A673 (cell line): ENCODE measurements around the gene DMAC2. TPM values are rescaled to one million over a fixed set of nuclear protein-coding genes. Genes with fewer than 3 reads are reported as not detected.
"Not testable (repeated sequence)": the region's sequence is repeated elsewhere in the genome, so short reads cannot be mapped to it uniquely, and the experiment has no call there.

ENCODE experiments used
- BruUV-seq: library from RNA; stranded (reverse); fragments of 400-500 nt; replicated peaks from 2 replicates; lab custom pipeline; 2021; lab: Mats Ljungman, UMichigan
- CTCF ChIA-PET: fragments of 300-600 bp; sonication (Branson Sonifier 250); formaldehyde crosslinking; loops from one replicate; lab custom pipeline; 2022; ENCODE audit warnings: antibody characterized with exemption; lab: Charles Lee
- POLR2A ChIA-PET: fragments of 300-600 bp; sonication (Branson Sonifier 250); formaldehyde crosslinking; loops from one replicate; lab custom pipeline; 2022; ENCODE audit warnings: antibody characterized with exemption; ENCODE audit not compliant: low non-redundant PET; lab: Charles Lee
- DNase-seq: peaks from one replicate; pipeline ENCODE4 v3.0.0-alpha.2; 2015; ENCODE audit warnings: low spot score
- H3K27ac ChIP-seq: fragments of 200-600 bp; sonication (generic); 2 replicates; pipeline ENCODE4 v1.5.1; 2016; ENCODE audit warnings: mixed run types, low read depth, mild to moderate bottlenecking, mixed read lengths, antibody characterized with exemption, low read length; ENCODE audit not compliant: poor library complexity, severe bottlenecking
- H3K27me3 ChIP-seq: fragments of 200-600 bp; sonication (generic); replicated peaks from 2 replicates; pipeline ENCODE4 v1.6.1; 2017; ENCODE audit warnings: mixed run types, low read depth, mild to moderate bottlenecking, mixed read lengths, antibody characterized with exemption, low read length; ENCODE audit not compliant: insufficient read depth, poor library complexity
- H3K36me3 ChIP-seq: fragments of 200-600 bp; sonication (generic); 2 replicates; pipeline ENCODE4 v1.6.1; 2016; ENCODE audit warnings: mixed run types, mild to moderate bottlenecking, mixed read lengths, antibody characterized with exemption, low read length; ENCODE audit not compliant: insufficient read depth, poor library complexity, severe bottlenecking
- H3K4me1 ChIP-seq: fragments of 200-600 bp; sonication (generic); 2 replicates; pipeline ENCODE4 v1.6.1; 2017; ENCODE audit warnings: mixed run types, mild to moderate bottlenecking, mixed read lengths, antibody characterized with exemption, low read length; ENCODE audit not compliant: insufficient read depth, poor library complexity, severe bottlenecking
- H3K4me3 ChIP-seq: fragments of 200-600 bp; sonication (generic); 2 replicates; pipeline ENCODE4 v1.5.1; 2016; ENCODE audit warnings: low read depth, mixed run types, mild to moderate bottlenecking, mixed read lengths, low read length; ENCODE audit not compliant: poor library complexity, severe bottlenecking
- H3K9me3 ChIP-seq: fragments of 200-600 bp; sonication (generic); 2 replicates; pipeline ENCODE4 v1.6.1; 2016; ENCODE audit warnings: mixed run types, low read depth, mild to moderate bottlenecking, mixed read lengths, antibody characterized with exemption, low read length; ENCODE audit not compliant: poor library complexity, severe bottlenecking
- CTCF ChIP-seq: fragments of 300-800, 200-600 bp; sonication (generic); conservative IDR thresholded peaks from 2 replicates; pipeline ENCODE4 v1.5.1; 2017; ENCODE audit warnings: low read depth, mild to moderate bottlenecking, antibody characterized with exemption, low read length, moderate library complexity, mixed read lengths
- EZH2 ChIP-seq: fragments of 200-600 bp; sonication (generic); IDR thresholded peaks from 2 replicates; pipeline ENCODE4 v1.6.1; 2017; ENCODE audit warnings: borderline replicate concordance, low read depth, mild to moderate bottlenecking, mixed read lengths, antibody characterized with exemption, low read length; ENCODE audit not compliant: poor library complexity, severe bottlenecking
- intact Hi-C: fragments of 100-400 bp; cut with micrococcal nuclease; formaldehyde crosslinking; loops from one replicate; pipeline ENCODE4 v1.10.0; 2022; ENCODE audit not compliant: unreplicated experiment
- total RNA-seq: library from RNA; stranded (reverse); gene quantifications from 2 replicates; pipeline ENCODE4 v1.2.3, GENCODE V29; 2021

The DMAC2 gene
- total RNA-seq, 1 experiment from 2014 or later: 96.6 TPM

GRCh38 chr19:41437944-41438574 is 1.7 kb downstream of the DMAC2 start:
- peaks cover 8% of the 10 kb centered on the region for H3K4me1 ChIP-seq
- no TSS peak for BruUV-seq
- CTCF ChIA-PET: no interaction called here
- no peak for TF ChIP-seq CTCF
- no peak for TF ChIP-seq EZH2
- no peaks in the 10 kb centered on the region for H3K36me3 ChIP-seq
- H3K27me3 ChIP-seq: no peaks in the 10 kb centered on the region
- no peak for DNase-seq
- POLR2A ChIA-PET: no interaction called here
- intact Hi-C loops: no loop called here
- no peak overlapping the region for H3K27ac ChIP-seq
- H3K4me3 ChIP-seq: no peak overlapping the region
- H3K9me3 ChIP-seq: no peaks in the 10 kb centered on the region

- peaks cover 8% of the 10 kb centered on the region for H3K4me1 ChIP-seq
- no peak overlapping the region for H3K4me3 ChIP-seq
- no peaks in the 10 kb centered on the region for H3K9me3 ChIP-seq
- ChIA-PET CTCF (interaction anchor here (1.2 kb wide), 2 partner anchors 12 to 134 kb away, joined by 4 read pairs; no protein-coding TSS in a partner anchor), POLR2A (no interaction called here)
- H3K36me3 ChIP-seq: peaks cover 8% of the 10 kb centered on the region
- BruUV-seq: no TSS peak
- intact Hi-C loops: no loop called here
- no peaks in the 10 kb centered on the region for H3K27me3 ChIP-seq
- H3K27ac ChIP-seq: no peak overlapping the region
- DNase-seq: no peak
- TF ChIP-seq CTCF: no peak
- no peak for TF ChIP-seq EZH2
Observed at GRCh38 chr19:41436674-41436951, 3.1 kb downstream of the DMAC2 start.

- intact Hi-C loops: no loop called here
- POLR2A ChIA-PET: no interaction called here
Observed at GRCh38 chr19:41435936-41436673, 3.6 kb downstream of the DMAC2 start.

GRCh38 chr19:41435376-41435775 is 4.3 kb downstream of the DMAC2 start:
- intact Hi-C loops, BruUV-seq, H3K27ac ChIP-seq, H3K27me3 ChIP-seq, H3K9me3 ChIP-seq, DNase-seq, H3K4me3 ChIP-seq, H3K4me1 ChIP-seq, POLR2A ChIA-PET: not testable (repeated sequence)
- peaks cover 10% of the 10 kb centered on the region for H3K36me3 ChIP-seq
- CTCF ChIA-PET: interaction anchor here (1.2 kb wide), 1 partner anchor 14 kb away, joined by 4 read pairs; no protein-coding TSS in a partner anchor

More at GRCh38 chr19:41435936-41436673, 3.6 kb downstream of the DMAC2 start:
- Histone ChIP-seq H3K27ac (no peak overlapping the region), H3K27me3 (no peaks in the 10 kb centered on the region), H3K4me1 (peaks cover 8% of the 10 kb centered on the region), H3K36me3 (peaks cover 10% of the 10 kb centered on the region), H3K9me3 (no peaks in the 10 kb centered on the region), H3K4me3 (no peak overlapping the region)
- no TSS peak for BruUV-seq
- CTCF ChIA-PET: interaction anchor here (1.2 kb wide), 2 partner anchors 13 to 134 kb away, joined by 4 read pairs; no protein-coding TSS in a partner anchor
- TF ChIP-seq EZH2 (no peak), CTCF (no peak)
- DNase-seq: no peak
